Keratinocyte (primary cell): Measurements from ENCODE around the gene MALT1.

Experiments used
- CTCF ChIP-seq, 3 experiments: IDR thresholded peaks in 1 of 3; conservative IDR thresholded peaks in 1 of 3; optimal IDR thresholded peaks in 1 of 3; 2 replicates in 2 of 3; 3 replicates in 1 of 3; pipeline versions ENCODE3 to v1.5.1; 2011; ENCODE audit warnings: low read length in 3 of 3, mild to moderate bottlenecking in 3 of 3, moderate library complexity in 2 of 3, control low read depth in 1 of 3, inconsistent platforms in 1 of 3; ENCODE audit not compliant: insufficient read depth in 2 of 3; ENCODE audit errors: extremely low read depth in 1 of 3
- EZH2 ChIP-seq: IDR thresholded peaks from one replicate; pipeline ENCODE4 v1.6.1; 2012; ENCODE audit warnings: inconsistent platforms, mild to moderate bottlenecking, low read length, moderate library complexity

DNA sequence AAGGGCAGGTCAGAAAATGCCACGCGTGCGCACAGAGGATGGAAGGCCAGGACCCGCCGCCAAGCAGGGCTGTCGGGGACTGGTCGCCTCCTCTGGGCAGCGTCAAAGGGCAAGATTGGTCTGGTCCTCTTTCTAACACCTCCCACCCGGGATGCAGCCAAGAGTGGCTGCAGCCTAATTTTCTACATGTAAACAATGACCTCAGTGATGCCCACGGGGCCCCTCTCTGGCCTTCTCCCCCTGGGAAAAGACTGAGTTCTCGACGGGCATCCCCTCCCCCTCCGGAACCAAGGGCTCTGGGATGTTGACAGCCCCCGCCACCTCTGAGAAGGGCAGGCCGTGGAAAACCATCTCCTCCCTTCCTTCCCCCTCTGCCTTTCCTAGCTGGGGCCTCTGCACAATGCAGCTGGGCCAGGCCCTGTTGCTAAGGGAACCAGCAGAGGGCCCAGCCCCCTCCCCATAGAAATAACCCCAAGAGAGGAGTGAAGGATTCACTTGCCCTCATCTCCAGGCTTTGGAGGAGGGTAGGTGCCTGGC is 113.4 kb downstream of the MALT1 start:
- TF ChIP-seq EZH2 (no peak), CTCF (optimal IDR thresholded peaks at IDR 0.05 in 1 of 3, IDR thresholded peaks at IDR 0.05 in 1 of 3, conservative IDR thresholded peaks at IDR 0.05 in 1 of 3; ENCODE audit: extremely low read depth in 1 of 3, insufficient read depth in 2 of 3, low read length in 3 of 3) (no peak)
